LoVo (cell line): ENCODE data around the gene MT1H.
"Not testable (repeated sequence)": the region's sequence is repeated elsewhere in the genome, so short reads cannot be mapped to it uniquely, and the experiment has no call there.

Experiments used
- DNase-seq: peaks from one replicate; pipeline ENCODE4 v3.0.0-alpha.2; 2016; ENCODE audit warnings: low spot score

The MT1H gene

DNA sequence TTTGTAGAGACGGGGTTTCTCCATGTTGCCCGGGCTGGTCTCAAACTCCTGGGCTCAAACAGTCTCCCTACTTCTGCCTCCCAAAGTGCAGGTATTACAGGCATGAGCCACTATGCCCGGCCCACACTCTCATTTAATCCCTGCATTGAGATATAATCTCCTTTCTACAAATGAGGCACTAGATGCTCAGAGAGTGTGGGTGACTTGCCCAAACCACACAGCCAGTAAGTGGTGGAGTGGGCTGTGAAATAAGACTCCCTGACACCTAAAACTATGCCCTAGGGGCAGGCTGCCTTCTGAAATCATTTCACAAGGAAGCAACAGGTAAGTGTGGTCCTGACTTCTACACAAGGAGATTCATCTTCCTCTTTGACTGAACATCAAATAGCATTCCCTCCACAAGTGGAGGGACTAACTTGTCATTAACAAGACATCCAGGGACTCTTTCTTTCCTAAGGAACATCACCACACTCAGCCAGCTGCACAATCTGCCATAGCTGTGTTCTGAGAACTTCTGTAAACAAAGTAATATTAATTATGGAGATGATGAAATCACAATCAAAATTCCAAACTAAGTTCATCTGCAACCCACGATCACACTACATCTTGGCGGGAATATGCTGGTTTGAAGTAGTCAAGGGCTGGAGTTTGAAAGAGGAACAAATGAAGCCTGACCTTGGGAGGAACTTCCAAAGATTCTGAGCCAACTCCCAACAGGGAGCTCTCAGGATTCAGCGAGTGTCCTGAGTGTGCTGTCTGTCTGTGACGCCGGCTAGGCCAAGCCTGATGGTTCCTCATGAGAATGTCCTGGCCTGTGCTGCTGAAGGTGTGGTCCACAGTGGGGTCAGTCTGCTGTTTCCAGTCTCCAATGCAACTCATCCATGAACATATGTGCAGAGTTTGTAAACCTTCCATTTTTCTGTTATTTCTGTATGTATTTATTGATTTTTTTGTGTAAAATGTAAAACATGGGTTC, 4.0 kb upstream of the MT1H start:
- DNase-seq, result not testable (repeated sequence)

DNA sequence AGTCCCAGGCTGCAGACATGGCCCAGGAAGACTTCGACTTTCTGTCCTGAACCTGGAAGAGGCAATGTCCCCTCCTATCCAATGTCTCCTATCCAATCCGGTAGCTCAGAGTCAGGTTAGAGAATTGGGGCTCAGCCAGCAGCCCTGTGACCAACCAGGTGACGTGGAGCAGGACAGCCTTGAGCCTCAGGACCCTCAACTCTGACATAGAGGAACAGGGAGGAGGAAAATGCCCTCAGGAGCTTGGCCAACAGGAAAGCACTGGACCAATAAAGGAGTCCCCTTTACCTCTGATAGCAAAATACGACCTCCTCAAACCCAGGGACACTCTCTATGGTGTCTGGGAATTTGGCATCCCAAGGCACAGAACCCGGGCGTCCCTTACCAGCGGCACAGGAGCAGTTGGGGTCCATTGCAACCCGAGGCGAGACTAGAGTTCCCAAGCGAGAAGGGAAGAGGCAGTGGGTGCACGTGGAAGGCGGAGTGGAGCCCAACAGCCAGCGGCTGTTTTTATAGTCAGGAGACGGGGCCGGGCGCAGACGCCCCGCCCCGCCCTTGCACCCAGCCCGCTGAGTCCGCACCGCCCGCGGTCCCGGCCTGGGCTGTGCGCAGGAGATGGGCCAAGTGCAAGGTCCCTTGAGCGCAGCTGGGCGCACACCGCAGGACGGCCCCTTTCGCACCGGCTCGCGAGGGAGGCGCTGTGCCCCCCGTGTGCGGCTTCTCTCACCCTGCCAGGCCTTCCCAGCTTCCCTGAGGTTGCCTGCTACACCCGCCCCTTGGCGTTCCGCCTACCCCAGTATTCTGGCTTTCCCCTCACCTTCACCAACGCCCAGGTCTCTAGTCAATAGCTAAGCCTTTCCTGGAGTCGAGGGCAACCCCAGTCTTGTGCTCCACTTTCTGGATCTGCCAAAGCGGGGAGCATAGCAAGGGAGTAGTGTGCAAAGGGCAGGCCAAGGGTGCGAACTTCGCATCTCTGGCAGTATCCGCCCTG, 1.7 kb upstream of the MT1H start, which contains the start of gene MT1G:
MT1G (minus strand) TSS at position 485 of the 991 bp plus-strand sequence; CDS start at position 413, 72 bp downstream.
- no peak for DNase-seq

DNA sequence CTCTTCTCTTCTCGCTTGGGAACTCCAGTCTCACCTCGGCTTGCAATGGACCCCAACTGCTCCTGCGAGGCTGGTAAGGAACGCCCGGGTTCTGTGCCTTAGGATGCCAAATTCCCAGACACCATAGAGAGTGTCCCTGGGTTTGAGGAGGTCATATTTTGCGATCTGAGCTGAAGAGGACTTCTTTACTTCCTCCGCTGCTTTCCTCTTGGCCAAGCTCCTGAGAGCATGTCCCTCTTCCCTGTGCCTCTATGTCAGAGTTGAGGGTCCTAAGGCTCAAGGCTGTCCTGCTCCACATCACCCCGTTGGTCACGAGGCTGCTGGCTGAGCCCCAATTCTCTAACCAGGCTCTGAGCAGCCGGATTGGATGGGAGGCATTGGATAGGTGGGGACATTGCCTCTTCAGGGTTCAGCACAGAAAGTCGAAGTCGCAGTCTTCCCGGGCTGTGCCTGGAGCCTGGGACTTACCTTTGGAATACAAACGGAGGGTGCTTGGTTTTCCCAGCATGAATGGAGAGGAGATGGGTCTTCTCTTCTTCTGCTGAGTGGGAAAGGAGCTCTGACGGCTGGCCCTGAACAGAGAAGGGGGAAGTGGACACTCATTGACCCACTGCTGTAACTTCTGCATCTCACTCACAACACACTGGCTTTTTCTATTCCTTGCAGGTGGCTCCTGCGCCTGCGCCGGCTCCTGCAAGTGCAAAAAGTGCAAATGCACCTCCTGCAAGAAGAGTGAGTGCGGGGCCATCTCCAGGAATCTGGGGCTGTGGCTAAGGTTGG, 416 bp downstream of the MT1H start:
- DNase-seq, result no peak

DNA sequence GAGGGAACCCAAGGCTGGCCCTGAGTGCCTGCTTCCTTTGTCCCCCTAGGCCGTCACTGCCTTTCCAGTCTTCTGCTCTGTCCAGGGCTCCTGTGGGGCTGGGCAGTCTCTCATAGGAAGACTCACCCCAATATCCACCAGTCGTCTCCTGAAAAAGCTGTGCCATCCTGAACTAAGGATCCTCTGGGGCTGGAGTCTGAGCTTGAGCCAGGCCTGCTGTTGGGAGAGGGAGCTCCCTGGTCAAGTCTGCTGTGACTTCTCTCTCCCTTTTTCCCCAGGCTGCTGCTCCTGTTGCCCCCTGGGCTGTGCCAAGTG, 963 bp downstream of the MT1H start:
- no peak for DNase-seq

DNA sequence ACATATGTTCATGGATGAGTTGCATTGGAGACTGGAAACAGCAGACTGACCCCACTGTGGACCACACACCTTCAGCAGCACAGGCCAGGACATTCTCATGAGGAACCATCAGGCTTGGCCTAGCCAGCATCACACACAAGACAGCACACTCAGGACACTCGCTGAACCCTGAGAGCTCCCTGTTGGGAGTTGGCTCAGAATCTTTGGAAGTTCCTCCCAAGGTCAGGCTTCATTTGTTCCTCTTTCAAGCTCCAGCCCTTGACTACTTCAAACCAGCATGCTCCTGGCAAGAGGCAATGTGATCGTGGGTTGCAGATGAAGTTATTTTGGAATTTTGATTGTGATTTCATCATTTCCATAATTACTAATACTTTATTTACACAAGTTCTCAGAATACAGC, 2.1 kb downstream of the MT1H start:
- not testable (repeated sequence) for DNase-seq

DNA sequence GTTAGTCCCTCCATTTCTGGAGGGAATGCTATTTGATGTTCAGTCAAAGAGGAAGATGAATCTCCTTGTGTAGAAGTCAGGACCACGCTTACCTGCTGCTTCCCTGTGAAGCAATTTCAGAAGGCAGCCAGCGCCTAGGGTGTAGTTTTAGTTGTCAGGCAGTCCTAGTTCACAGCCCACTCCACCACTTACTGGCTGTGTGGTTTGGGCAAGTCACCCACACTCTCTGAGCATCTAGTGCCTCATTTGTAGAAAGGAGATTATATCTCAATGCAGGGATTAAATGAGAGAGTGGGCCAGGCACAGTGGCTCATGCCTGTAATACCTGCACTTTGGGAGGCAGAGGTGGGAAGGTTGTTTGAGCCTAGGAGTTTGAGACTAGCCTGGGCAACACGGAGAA, 2.6 kb downstream of the MT1H start:
- DNase-seq, result not testable (repeated sequence)

DNA sequence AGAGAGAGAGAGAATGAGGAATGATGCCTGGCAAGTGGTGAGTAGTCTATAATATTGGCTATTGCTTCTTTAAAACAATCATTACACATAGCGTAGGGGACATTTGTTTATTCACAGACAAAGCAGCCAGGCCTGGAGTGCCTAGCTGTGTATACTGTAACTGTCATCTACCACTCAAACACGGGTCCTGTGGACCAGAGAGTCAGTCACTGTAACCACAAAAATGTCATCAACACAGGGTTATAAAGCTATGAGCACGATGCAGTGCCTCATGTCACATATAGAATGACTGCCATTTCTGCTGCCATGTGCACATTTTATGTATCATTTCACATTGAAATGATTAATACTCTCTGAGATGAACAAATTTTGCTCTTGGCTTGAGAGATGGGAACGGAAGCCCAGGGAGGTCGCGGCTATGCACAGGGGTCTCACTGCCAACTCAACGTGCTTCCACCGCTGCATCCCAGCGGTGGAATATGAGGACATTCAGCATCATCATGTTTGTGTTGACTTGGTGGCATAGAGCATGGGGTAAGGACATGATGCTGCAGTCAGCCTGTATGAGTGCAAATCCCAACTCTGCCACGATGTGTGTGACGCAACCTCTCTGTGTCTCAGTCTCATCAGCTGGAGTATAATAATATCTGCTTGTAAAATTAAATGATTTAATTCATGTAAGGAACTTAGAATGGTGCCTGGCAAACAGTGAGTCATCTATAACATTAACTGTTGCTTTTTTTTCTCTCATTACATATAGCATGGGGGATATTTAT, 3.3 kb downstream of the MT1H start:
- DNase-seq, result no peak

DNA sequence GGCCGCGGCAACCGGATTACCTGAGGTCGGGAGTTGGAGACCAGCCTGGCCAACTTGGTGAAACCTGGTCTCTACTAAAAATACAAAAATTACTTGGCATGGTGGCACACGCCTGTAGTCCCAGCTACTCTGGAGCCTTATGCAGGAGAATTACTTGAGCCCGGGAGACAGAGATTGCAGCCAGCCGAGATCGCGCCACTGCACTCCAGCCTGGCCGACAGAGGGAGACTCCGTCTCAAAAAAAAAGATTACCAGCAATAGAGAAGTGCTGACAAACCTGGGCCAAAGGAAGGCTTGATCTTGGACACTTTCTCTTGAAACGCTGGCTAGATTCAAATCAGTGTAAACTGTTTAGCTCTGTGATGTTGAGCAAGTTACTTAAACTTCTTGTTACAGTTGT, 4.3 kb downstream of the MT1H start:
- no peak for DNase-seq

DNA sequence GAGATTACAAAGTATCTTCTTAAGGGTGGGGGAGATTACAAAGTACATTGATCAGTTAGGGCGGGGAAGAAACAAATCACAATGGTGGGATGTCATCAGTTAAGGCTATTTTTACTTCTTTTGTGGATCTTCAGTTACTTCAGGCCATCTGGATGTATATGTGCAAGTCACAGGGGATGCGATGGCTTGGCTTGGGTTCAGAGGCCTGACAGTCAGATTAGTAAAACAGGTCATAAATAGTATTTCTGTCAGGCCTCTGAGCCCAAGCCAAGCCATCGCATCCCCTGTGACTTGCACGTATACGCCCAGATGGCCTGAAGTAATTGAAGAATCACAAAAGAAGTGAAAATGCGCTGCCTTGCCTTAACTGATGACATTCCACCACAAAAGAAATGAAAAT, 5.0 kb downstream of the MT1H start:
- not testable (repeated sequence) for DNase-seq

DNA sequence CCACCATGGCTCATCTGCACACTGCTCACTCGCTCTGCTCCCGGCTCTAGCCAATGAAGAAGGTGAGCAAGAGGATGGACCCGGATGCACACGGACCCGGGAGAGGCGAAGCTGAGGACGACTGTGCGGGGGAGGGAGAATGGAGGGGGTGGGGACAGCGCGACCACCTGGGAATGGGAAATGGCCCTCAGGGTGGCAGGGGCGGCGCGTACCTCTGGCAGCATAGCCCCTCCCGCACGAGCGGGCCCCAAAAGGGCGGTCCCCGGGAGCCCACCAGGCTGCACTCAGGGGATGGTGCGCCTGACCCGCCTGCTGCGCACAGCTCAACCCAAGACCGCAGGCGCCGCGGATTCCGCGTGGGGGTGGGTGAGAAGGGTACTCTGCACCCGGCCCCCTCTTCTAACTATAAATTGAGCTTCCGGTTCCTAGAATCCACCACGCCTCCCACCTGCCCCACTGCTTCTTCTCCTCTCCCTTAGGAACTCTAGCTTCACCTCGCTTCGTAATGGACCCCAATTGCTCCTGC, 6.1 kb downstream of the MT1H start:
- DNase-seq, result no peak

DNA sequence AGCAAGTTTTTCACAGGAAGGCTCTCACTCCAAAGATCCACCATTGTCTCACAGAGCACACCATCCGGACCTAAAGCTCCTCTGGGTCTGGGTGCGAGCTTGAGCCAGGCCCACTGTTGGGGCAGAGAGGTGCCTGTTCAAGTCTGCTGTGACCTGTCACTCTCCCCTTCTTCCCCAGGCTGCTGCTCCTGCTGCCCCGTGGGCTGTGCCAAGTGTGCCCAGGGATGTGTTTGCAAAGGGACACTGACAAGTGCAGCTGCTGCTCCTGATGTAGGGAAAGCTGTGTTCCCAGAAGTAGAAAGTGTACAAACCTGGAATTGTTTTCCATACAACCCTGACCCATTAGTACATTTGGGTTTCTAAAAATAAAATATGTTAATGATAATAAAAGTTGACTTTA, 7.9 kb downstream of the MT1H start:
- DNase-seq, result no peak

DNA sequence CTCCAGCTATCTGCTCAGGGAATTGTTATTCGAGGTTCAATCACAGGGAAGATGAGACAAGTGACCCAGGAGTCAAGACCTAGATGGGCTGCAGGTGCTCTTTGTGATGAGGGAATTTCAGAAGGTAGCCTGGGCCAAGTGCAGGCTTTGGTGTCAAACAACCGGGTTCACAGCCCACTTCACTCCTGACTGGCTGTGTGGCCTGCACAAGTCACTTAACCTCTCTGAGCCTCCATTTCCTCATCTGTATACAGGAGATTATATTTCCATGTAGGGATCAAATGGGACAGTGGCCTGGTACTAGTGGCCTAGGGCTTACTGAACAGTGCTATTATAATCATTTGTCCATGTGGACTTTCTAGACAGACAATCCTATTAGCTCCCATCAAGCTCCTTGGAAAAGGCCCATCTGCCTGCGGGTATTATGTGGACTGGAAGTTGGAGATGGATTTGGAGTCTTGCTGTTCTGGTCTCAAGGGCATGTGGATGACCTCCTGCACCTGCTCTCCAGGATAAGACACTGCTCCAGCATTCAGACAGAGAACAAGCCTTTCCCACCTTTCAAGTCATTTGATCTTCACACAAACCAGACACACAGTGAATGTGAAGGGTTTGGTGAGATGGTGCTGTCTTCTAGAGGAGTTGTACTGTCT, 9.6 kb downstream of the MT1H start:
- no peak for DNase-seq

DNA sequence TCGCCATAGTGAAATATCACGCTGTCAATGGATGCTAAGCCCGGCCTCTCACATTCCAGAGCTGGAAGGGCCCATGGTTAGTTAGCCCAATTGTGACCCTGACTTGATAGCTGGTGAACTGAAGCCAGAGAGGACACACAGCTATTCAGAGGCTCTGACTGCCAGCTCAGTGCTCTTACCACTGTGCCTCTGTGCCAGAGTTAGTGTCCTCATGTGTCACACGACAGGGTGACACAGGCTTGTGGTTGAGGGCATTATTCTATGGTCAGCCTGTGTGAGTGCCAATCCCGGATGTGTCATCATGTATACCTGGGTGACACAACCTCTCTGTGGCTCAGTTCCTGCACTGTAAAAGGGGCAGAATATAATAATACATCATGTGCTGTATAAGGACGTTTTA, 10.2 kb downstream of the MT1H start:
- DNase-seq, result peak; percentile 42

DNA sequence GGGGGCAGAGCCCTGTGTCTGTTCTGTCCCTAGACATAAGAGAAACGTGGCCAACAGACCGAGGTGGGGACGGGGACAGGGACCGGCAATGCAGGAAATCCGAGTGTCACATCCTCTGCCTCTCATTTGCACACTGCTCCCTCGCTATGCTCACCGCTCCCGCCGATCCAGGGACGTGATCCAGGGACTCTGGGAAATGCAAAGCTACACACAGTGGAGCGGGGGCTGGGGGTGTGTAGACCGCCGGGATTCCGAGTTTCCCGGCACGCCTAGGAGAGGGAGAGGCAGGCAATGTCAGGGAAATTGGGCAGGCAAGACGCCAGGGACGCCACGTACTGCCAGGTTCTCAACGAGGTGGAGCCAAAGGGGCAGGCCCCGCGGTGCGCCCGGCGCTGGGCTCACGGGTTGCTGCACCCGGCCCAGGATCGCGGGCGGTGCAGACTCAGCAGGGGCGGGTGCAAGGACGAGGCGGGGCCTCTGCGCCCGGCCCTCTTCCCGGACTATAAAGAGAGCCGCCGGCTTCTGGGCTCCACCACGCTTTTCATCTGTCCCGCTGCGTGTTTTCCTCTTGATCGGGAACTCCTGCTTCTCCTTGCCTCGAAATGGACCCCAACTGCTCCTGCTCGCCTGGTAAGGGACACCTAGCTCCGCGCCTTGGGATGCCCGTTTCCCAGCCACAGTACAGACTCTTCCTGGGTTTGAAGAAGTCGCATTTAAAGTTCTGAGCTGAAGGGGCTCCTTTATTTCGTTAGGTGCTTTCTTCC, 12.5 kb downstream of the MT1H start, which contains the start of gene MT1X:
MT1X (plus strand) TSS at position 532 of the 764 bp plus-strand sequence; CDS start at position 603, 71 bp downstream.
- DNase-seq, result peak; percentile 93

DNA sequence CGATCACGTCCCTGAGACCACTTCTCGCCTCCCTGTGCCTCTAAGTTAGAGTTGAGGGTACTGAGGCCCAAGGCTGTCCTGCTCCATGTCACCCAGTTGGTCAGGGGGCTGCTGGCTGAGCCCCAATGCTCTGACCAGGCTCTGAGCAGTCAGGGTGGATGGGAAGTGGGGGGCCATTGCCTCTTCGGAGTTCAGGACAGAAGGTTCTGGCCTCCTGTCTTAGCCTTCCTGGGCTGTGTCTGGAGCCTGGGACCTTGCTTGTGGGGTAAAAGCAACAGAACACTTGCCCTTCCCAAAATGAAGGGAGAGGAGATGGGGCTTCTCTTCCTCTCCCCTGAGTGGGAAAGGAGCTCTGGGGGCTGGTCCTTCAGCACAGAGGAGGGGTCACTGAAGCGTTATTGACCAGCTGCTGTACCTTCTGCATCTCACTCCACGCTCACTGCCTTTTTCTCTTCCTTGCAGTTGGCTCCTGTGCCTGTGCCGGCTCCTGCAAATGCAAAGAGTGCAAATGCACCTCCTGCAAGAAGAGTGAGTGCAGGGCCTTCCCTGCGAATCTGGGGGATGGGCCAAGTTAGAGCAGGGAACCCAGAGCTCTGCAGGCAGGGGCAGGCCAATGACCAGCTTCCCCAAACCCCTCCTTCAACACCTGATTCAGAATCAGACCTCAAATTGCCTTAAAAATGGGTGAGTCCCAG, 13.2 kb downstream of the MT1H start:
- no peak for DNase-seq

DNA sequence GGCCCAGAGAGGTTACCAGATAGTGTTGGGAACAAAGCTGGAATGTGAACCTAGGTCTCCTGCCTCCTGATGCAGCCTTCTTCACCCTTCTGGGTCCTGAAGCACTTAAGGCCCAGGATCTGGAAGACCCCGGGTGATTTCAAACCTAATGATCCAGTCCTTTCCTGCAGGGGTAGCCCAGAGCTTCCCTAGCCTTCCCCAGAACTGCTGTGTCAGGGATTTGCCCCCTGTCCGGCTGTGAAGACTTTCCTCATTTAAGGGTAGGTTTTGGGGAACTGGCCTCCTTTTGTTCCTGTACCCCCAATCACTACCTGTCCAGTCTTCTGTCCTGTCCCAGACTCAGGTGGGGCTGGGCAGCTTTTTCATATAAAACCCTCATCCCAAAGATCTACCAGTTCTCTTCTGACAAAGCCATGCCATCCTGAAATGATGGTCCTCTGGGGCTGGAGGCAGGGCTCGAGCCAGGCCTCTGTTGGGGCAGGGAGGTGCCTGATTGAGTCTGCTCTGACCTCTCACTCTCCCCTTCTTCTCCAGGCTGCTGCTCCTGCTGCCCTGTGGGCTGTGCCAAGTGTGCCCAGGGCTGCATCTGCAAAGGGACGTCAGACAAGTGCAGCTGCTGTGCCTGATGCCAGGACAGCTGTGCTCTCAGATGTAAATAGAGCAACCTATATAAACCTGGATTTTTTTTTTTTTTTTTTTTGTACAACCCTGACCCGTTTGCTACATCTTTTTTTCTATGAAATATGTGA, 14.0 kb downstream of the MT1H start:
- DNase-seq, result no peak

DNA sequence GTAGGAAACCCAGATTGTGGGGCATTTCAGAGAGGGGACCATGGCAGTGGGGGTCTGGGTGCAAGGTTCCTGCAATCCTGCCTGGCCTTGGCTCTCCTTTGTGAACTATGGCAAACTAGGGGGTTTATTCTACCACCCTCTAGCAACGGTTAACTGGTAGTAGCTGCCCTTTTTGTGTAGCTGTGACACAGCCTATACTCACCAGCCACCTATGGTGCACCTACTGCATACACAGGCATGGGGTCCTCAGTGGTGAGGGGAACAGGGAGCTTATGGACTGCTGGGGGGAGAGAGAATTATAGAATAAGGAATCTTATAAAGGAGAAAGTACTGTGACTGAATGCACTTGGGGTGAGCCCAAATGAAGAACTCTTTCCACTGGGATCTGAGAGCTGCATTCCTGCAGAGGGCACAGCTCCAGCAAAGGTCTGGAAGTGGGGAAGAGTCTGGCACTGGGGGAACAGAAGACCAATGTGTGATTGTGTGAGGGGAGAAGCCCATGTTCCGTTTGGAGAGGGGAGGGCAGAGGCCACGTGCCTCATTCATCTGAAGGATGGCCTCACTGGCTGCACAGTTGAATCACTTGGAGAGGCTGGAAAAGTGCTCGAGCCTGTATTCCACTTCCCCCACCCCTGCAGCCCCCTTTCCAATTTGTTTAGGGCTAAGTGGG, 14.8 kb downstream of the MT1H start:
- DNase-seq, result no peak
